ENCODE measurements around the gene GLYR1. TPM values are rescaled to one million over a fixed set of nuclear protein-coding genes. Genes with fewer than 3 reads are reported as not detected.
A peak's percentile ranks its signal among the peaks of the same experiment; 100 is the strongest.

Gene GLYR1
- total RNA-seq, 2 donors from 2014 or later = 19.7 to 27.7 TPM

DNA sequence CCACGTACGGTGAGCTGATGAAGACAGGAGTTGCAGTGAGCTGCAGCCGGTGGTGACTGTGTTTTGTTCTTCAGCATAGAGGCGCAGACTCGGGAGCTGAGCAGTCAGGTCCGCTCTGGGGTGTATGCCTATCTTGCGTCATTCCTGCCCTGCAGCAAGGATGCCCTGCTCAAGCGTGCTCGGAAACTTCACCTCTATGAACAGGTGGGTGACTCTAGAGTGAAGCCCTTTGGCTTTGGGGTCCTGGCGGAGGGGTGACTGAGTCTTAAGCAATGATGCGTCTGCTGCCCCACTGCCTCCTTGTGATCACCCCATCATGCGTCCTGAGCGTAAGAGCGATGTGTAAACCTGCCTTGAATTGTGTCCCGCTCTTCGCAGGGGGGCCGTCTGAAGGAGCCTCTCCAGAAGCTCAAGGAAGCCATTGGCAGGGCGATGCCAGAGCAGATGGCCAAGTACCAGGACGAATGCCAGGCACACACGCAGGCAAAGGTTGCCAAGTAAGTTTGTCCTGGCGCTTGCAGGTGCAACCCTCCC is 23.1 kb upstream of the GLYR1 start:
- Histone ChIP-seq H3K36me3 (replicated peaks in 1 of 2; ENCODE audit: insufficient read depth in 1 of 2, low read depth in 2 of 2) (peaks cover 11 to 15% of the 10 kb centered on the region in 2 donors), H3K4me3 (no peak overlapping the region), H3K4me1 (peaks cover 39% of the 10 kb centered on the region), H3K27me3 (no peaks in the 10 kb centered on the region), H3K9me3 (no peaks in the 10 kb centered on the region), H3K27ac (peak overlapping the region in 3 of 4 donors; percentile 44 to 64 (median 63))
- 78 to 87% methylated on average over 15 to 20 of the region's 21 CpGs for WGBS, 2 donors
- no peak for TF ChIP-seq CTCF (IDR thresholded peaks at IDR 0.05)
- no peak for TF ChIP-seq POLR2A (IDR thresholded peaks at IDR 0.05)
- ATAC-seq (no peak), DNase-seq (peak in 2 of 4 donors; percentile 43 to 62)
- intact Hi-C loops (cut with DNase I) = no loop called here

DNA sequence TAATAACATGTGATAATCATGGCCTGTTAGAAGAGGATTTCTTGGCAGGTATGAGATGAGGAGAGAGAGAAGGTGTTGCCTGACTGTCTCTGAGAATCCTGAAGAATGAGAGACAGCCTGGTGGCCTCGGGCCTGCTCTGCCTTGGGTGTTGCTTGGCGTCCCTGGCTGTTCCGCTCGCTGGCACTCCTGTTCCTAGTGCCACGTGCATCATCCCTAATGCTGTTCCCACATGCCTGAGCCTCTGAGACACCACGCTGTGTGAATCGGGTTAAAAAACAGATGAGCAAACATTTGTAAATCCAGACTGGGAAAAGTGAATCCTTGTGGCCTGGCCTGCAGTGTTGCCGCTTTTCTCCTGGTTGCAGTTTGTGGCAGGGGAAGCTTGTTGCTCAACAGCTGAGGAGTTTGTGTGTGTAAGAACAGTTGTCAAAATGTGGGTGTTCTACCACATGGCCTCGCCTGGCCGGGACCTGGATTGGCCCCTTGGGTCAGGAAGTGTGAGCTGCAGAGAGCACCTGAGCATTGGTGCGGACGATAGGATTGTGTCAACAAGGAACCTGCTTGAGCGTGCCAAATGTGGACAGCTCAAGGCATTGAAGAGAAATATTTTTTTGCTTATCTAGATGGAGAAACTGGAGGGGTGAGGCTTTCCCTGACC is 22.2 kb upstream of the GLYR1 start:
- H3K36me3 ChIP-seq (replicated peaks in 1 of 2; ENCODE audit: insufficient read depth in 1 of 2, low read depth in 2 of 2) = peaks cover 2 to 8% of the 10 kb centered on the region in 2 donors
- peak overlapping the region in 3 of 4 donors; percentile 44 to 64 (median 63) for H3K27ac ChIP-seq
- DNase-seq (peak; percentile 49 to 80 (median 70)), ATAC-seq (peak; percentile 74)
- intact Hi-C loops (cut with DNase I) = no loop called here
- 39 to 45% methylated on average over 13 of the region's 13 CpGs for WGBS, 2 donors
- H3K4me3 ChIP-seq = no peak overlapping the region
- no peaks in the 10 kb centered on the region for H3K27me3 ChIP-seq
- H3K4me1 ChIP-seq = peaks cover 39% of the 10 kb centered on the region
- no peak for TF ChIP-seq POLR2A (IDR thresholded peaks at IDR 0.05)
- TF ChIP-seq CTCF (IDR thresholded peaks at IDR 0.05) = no peak
- no peaks in the 10 kb centered on the region for H3K9me3 ChIP-seq

DNA sequence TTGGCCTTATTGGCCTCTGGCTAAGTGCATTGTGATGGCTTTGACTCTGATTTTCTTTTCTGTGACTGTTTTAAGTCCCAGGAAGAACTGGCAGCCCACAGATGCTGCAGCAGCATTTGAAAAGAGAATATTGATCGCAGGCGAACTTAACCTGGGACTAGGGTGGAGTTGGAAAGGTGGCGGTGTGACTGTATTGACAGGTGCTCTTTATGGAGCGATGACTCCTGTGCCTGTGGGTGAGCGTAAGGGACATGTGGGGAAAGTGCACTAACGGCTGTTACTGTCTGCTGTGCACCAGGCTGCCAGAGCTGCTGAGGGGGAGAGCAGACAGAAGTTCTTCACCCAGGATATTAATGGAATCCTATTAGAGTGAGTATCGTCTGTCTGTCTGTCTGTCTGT is 21.4 kb upstream of the GLYR1 start:
- no peak for TF ChIP-seq POLR2A (IDR thresholded peaks at IDR 0.05)
- TF ChIP-seq CTCF (IDR thresholded peaks at IDR 0.05) = no peak
- Histone ChIP-seq H3K36me3 (replicated peaks in 1 of 2; ENCODE audit: insufficient read depth in 1 of 2, low read depth in 2 of 2) (peaks cover 0 to 7% of the 10 kb centered on the region in 2 donors), H3K27me3 (no peaks in the 10 kb centered on the region), H3K4me1 (peaks cover 41% of the 10 kb centered on the region), H3K4me3 (no peak overlapping the region), H3K27ac (peak overlapping the region in 3 of 4 donors; percentile 43 to 64 (median 63)), H3K9me3 (no peaks in the 10 kb centered on the region)
- ATAC-seq = no peak
- intact Hi-C loops (cut with DNase I) = no loop called here
- no peak for DNase-seq
- WGBS, 2 donors = 61 to 82% methylated on average over 7 of the region's 7 CpGs

DNA sequence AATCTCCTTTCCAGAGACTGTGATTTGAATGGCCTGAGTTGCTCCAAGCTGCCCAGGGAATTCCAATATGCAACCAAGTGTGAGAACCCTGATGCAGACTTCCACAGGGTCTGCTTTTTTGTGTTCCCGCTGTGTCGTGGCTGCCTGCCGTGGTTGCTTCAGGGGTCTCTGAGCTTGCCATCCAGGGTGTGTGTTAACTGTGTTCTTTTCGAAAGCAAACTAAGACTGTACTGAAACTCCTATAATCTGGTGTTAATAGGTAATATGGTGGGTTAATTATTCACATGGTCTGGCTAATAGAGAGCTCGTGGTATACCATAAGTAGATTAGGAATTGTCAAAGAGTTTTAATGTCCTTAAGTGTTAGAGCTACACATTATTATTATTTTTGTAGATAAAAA is 20.9 kb upstream of the GLYR1 start:
- Histone ChIP-seq H3K27ac (peak overlapping the region in 3 of 4 donors; percentile 43 to 64 (median 63)), H3K4me3 (no peak overlapping the region), H3K36me3 (replicated peaks in 1 of 2; ENCODE audit: insufficient read depth in 1 of 2, low read depth in 2 of 2) (peaks cover 0 to 6% of the 10 kb centered on the region in 2 donors), H3K4me1 (peaks cover 43% of the 10 kb centered on the region), H3K9me3 (no peaks in the 10 kb centered on the region), H3K27me3 (no peaks in the 10 kb centered on the region)
- intact Hi-C loops (cut with DNase I) = no loop called here
- WGBS, 2 donors = 19 to 27% methylated on average over 2 to 5 of the region's 5 CpGs
- DNase-seq (no peak), ATAC-seq (no peak)
- no peak for TF ChIP-seq POLR2A (IDR thresholded peaks at IDR 0.05)

DNA sequence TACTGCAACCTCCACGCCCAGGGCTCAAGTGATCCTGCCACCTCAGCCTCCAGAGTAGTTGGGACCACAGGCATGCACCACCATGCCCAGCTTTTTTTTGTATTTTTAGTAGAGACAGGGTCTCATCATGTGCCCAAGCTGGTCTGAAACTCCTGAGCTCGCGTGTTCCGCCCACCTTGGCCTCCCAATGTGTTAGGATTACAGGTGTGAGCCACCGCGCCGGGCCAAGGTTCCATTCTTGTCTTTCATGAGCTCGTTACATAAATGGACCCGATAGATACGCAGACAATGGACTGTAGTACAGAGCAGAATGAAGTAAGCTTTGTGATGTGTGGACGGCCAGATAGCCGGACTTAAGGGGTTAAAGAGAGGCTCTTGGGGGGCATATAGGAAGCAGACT is 19.5 kb upstream of the GLYR1 start:
- WGBS, 2 donors = 94 to 98% methylated on average over 12 of the region's 12 CpGs
- Histone ChIP-seq H3K27ac (no peak overlapping the region), H3K36me3 (replicated peaks in 1 of 2; ENCODE audit: insufficient read depth in 1 of 2, low read depth in 2 of 2) (peaks cover 0 to 3% of the 10 kb centered on the region in 2 donors), H3K9me3 (no peaks in the 10 kb centered on the region), H3K4me1 (peaks cover 50% of the 10 kb centered on the region), H3K27me3 (no peaks in the 10 kb centered on the region), H3K4me3 (no peak overlapping the region)
- intact Hi-C loops (cut with DNase I) = no loop called here
- TF ChIP-seq CTCF (IDR thresholded peaks at IDR 0.05) = no peak
- no peak for TF ChIP-seq POLR2A (IDR thresholded peaks at IDR 0.05)
- ATAC-seq = no peak
- no peak for DNase-seq
